AG04450 (cell line): ENCODE data around the gene VPS26B. TPM values are rescaled to one million over a fixed set of nuclear protein-coding genes. Genes with fewer than 3 reads are reported as not detected.

Experiments
- CTCF ChIA-PET: fragments of 300-600, 350-600 bp; formaldehyde crosslinking; extraction: SDS; loops from one replicate; lab custom pipeline; 2022; ENCODE audit warnings: antibody characterized with exemption, inconsistent platforms; lab: Charles Lee
- POLR2A ChIA-PET: fragments of 350-600 bp; formaldehyde crosslinking; extraction: SDS; loops from one replicate; lab custom pipeline; 2021; ENCODE audit warnings: antibody characterized with exemption, inconsistent platforms; lab: Yijun Ruan, JAX
- DNase-seq: peaks from one replicate; pipeline ENCODE4 v3.0.0-alpha.2; 2011; ENCODE audit warnings: low read depth, low spot score
- H3K27ac ChIP-seq: one replicate; pipeline ENCODE4 v1.5.1; 2012; ENCODE audit warnings: low read depth, low read length, control low read depth
- H3K27me3 ChIP-seq: one replicate; pipeline ENCODE4 v1.6.0; 2012; ENCODE audit warnings: low read length; ENCODE audit not compliant: control insufficient read depth, insufficient read depth
- H3K4me3 ChIP-seq: 2 replicates; pipeline ENCODE4 v1.5.1; 2011; ENCODE audit warnings: mild to moderate bottlenecking, low read depth, low read length, control low read depth
- H3K9me3 ChIP-seq: 2 replicates; pipeline ENCODE4 v1.5.1; 2012; ENCODE audit warnings: low read length; ENCODE audit not compliant: control insufficient read depth, insufficient read depth
- CTCF ChIP-seq: IDR thresholded peaks from 2 replicates; pipeline ENCODE4 v1.5.1; 2011; ENCODE audit warnings: low read depth, low read length, control low read depth, inconsistent platforms
- polyA plus RNA-seq: library from polyadenylated mRNA; depleted of rRNA; stranded (reverse); fragments of >200 nt; gene quantifications from 2 replicates; pipeline ENCODE4 v1.2.3, GENCODE V29; 2011

VPS26B gene
- polyA plus RNA-seq, 1 experiment, result 49.9 TPM

- Histone ChIP-seq H3K27ac (no peak overlapping the region), H3K4me3 (no peak overlapping the region), H3K9me3 (no peaks in the 10 kb centered on the region), H3K27me3 (no peaks in the 10 kb centered on the region)
- POLR2A ChIA-PET, result no interaction called here
- no peak for DNase-seq
- TF ChIP-seq CTCF, result no peak
- CTCF ChIA-PET, result no interaction called here
These were observed 18.3 kb upstream of the VPS26B start for GRCh38 chr11:134206185-134206584.

DNA sequence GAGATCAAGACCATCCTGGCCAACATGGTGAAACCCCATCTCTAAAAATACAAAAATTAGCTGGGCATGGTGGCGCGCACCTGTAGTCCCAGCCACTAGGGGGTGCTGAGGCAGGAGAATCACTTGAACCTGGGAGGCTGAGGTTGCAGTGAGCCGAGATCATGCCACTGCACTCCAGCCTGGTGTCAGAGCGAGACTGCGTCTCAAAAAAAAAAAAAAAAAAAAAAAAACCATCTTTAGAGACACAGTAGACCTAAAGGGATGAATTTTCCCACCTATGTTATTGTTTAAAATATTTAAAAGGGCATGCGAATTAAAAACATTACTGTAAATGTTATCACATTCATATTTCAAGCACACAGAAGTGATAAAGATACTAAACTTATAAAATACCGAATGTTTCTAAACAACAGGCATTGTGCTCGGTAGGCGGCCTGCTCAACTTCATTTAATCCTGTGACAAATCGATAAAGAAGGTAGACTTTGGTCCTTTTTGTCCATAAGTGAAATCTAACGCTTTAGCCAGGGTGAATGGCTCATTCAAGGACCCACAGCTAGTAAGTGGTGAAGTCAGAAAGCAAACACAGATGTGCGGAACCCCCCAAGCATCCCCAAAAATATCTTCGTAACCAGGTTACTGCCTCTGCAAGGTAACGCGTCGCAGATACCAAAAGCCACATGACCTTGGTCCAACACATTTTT lies 16.8 kb upstream of the VPS26B start:
- CTCF ChIA-PET, result interaction anchor here (0.7 to 2.7 kb wide), 17 partner anchors 8 to 1205 kb away, joined by 3 to 21 read pairs (median 4); no protein-coding TSS in a partner anchor
- no peaks in the 10 kb centered on the region for H3K27me3 ChIP-seq
- DNase-seq, result no peak
- no peak overlapping the region for H3K4me3 ChIP-seq
- POLR2A ChIA-PET, result no interaction called here
- no peaks in the 10 kb centered on the region for H3K9me3 ChIP-seq
- no peak overlapping the region for H3K27ac ChIP-seq
- peak; percentile 63 for TF ChIP-seq CTCF

DNA sequence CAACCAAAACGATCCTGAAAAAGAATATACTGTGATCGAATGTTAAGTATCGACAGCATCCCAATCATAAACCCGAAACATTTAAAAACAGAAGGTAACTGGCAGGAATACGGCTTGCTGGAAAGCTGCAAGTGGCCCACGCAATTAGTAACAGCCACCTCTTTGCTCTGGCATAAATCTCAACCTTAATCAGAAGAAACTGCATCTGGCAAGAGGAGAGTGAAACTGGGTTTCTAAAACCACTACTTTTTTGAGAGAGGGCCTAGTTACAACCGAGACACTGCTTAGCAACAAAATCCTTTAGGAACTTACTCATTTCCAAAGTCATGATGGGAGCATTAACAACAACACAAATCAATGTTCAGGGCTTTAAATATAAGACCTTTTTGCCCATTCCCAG lies 8.6 kb upstream of the VPS26B start:
- no peak for TF ChIP-seq CTCF
- ChIA-PET POLR2A (no interaction called here), CTCF (no interaction called here)
- H3K27ac ChIP-seq, result no peak overlapping the region
- no peaks in the 10 kb centered on the region for H3K27me3 ChIP-seq
- no peak overlapping the region for H3K4me3 ChIP-seq
- no peaks in the 10 kb centered on the region for H3K9me3 ChIP-seq
- no peak for DNase-seq

GRCh38 chr11:134216816-134217215 lies 7.7 kb upstream of the VPS26B start:
- ChIA-PET POLR2A (no interaction called here), CTCF (interaction anchor here (0.6 kb wide), 1 partner anchor 10 kb away, joined by 6 read pairs; no protein-coding TSS in a partner anchor)
- no peak for DNase-seq
- Histone ChIP-seq H3K27me3 (no peaks in the 10 kb centered on the region), H3K27ac (no peak overlapping the region), H3K9me3 (no peaks in the 10 kb centered on the region), H3K4me3 (no peak overlapping the region)
- no peak for TF ChIP-seq CTCF

GRCh38 chr11:134223121-134223520 lies 1.4 kb upstream of the VPS26B start:
- Histone ChIP-seq H3K27ac (no peak overlapping the region), H3K9me3 (no peaks in the 10 kb centered on the region), H3K27me3 (no peaks in the 10 kb centered on the region), H3K4me3 (peak overlapping the region; percentile 86)
- POLR2A ChIA-PET, result interaction anchor here (2.4 kb wide), 1 partner anchor 31 kb away, joined by 14 read pairs; the partner anchor contains the start of genes ACAD8 and THYN1
- TF ChIP-seq CTCF, result no peak
- DNase-seq, result no peak
- CTCF ChIA-PET, result no interaction called here
